Lower lobe of right lung (tissue), 2 donors: ENCODE results near the gene FAM171A1. TPM values are rescaled to one million over a fixed set of nuclear protein-coding genes. Genes with fewer than 3 reads are reported as not detected.

Experiments used
- ATAC-seq, 2 donors: fragments of 200-7000 bp; cut with Tn5 transposase; one replicate each; pipeline ENCODE4 v1.9.1; 2020 to 2022; ENCODE audit warnings: mild to moderate bottlenecking in 2 of 2, moderate library complexity in 2 of 2
- DNase-seq: peaks from one replicate; pipeline ENCODE4 v3.0.0-alpha.2; 2020
- H3K27ac ChIP-seq: fragments of 200-600 bp; one replicate; pipeline ENCODE4 v1.8.0; 2022
- H3K27me3 ChIP-seq: fragments of 200-600 bp; one replicate; pipeline ENCODE4 v1.8.0; 2022; ENCODE audit warnings: low read depth
- H3K36me3 ChIP-seq: fragments of 200-600 bp; one replicate; pipeline ENCODE4 v1.8.0; 2022; ENCODE audit warnings: mild to moderate bottlenecking
- H3K4me1 ChIP-seq: fragments of 200-600 bp; one replicate; pipeline ENCODE4 v1.8.0; 2022
- H3K4me3 ChIP-seq: fragments of 200-600 bp; one replicate; pipeline ENCODE4 v1.8.0; 2022; ENCODE audit warnings: mild to moderate bottlenecking
- H3K9me3 ChIP-seq: fragments of 200-600 bp; one replicate; pipeline ENCODE4 v1.8.0; 2022
- intact Hi-C: fragments of 100-400 bp; cut with DNase I; formaldehyde crosslinking; loops from one replicate; pipeline ENCODE4 v1.11.0; 2022
- total RNA-seq: library from RNA; stranded (reverse); fragmentation: NEBNext Ultra II Directional; extraction: Animal tissue kit (Norgen Biotek cat#: 25700); gene quantifications from one replicate; pipeline ENCODE4 v1.2.1, GENCODE V29; 2021
- TF ChIP-seq, protein P1 (sequence below): fragments of 200-600 bp; IDR thresholded peaks from one replicate; pipeline ENCODE4 v1.8.0; 2022; ENCODE audit warnings: antibody characterized with exemption, mild to moderate bottlenecking
- donor health status: DM: no; HTN: yes; CAD: no; lungs with severe emphysema.

Gene FAM171A1
- total RNA-seq, 1 donor from 2014 or later, result 14.0 TPM

GRCh38 chr10:15252396-15252795 is 118.7 kb downstream of the FAM171A1 start:
- TF ChIP-seq, protein P1, sequence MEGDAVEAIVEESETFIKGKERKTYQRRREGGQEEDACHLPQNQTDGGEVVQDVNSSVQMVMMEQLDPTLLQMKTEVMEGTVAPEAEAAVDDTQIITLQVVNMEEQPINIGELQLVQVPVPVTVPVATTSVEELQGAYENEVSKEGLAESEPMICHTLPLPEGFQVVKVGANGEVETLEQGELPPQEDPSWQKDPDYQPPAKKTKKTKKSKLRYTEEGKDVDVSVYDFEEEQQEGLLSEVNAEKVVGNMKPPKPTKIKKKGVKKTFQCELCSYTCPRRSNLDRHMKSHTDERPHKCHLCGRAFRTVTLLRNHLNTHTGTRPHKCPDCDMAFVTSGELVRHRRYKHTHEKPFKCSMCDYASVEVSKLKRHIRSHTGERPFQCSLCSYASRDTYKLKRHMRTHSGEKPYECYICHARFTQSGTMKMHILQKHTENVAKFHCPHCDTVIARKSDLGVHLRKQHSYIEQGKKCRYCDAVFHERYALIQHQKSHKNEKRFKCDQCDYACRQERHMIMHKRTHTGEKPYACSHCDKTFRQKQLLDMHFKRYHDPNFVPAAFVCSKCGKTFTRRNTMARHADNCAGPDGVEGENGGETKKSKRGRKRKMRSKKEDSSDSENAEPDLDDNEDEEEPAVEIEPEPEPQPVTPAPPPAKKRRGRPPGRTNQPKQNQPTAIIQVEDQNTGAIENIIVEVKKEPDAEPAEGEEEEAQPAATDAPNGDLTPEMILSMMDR, result no peak
- intact Hi-C loops, result no loop called here

DNA sequence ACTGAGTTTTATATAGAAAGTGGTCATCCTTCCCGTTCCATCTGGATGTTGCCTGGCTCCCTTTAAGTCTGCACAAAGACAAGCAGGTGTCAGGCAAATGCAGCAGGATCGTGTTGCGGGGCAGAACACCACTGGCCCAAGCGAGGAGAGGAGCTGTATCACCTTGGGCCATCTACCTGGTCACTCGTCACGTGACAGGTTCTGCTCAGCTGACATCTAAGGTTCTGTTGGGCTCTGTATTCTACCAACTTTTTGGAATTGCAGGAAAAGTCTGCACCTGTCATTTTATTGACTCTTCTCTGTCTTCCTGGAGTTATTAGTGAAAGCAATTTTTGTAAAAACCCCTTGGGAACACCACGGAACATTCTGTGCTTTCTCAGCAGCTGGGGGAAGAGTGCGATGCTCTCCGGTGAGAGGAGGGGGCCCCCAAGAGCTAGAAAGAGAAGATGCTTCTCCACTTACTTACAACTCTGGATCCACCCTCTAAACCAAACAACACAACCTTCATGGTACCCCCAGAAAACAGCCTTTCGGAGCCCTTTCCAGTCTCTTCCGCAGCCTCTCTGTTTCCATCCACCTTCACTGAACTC is 119.2 kb downstream of the FAM171A1 start:
- no peaks in the 10 kb centered on the region for H3K27me3 ChIP-seq
- H3K27ac ChIP-seq, result no peak overlapping the region
- no peak for ATAC-seq
- intact Hi-C loops, result no loop called here
- no peaks in the 10 kb centered on the region for H3K4me1 ChIP-seq
- no peak overlapping the region for H3K4me3 ChIP-seq
- no peaks in the 10 kb centered on the region for H3K9me3 ChIP-seq
- no peaks in the 10 kb centered on the region for H3K36me3 ChIP-seq
- TF ChIP-seq, protein P1, result no peak
- DNase-seq, result no peak

More at GRCh38 chr10:15252396-15252795, 118.7 kb downstream of the FAM171A1 start:
- ATAC-seq, result no peak
- Histone ChIP-seq H3K36me3 (no peaks in the 10 kb centered on the region), H3K9me3 (no peaks in the 10 kb centered on the region), H3K4me3 (no peak overlapping the region), H3K4me1 (no peaks in the 10 kb centered on the region), H3K27me3 (no peaks in the 10 kb centered on the region), H3K27ac (no peak overlapping the region)
- no peak for DNase-seq

DNA sequence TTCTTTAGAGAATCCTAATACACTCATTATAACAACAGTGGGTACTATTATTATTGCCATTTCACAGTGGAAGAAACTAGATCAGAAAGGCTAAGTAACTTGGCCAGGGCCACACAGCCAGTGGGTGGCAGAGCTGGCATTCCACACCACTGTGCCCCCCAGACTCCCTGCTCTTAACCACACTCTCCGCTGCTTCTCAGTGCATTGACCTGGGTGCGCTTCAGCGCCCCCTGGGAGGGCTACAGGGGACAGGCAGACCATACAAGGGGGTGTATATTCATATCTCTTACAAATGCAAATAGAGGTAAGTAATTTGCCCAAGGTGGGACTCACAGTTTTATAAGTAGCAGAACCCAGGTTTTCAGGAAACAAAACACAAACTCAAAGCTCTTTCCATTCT is 125.6 kb downstream of the FAM171A1 start:
- Histone ChIP-seq H3K36me3 (no peaks in the 10 kb centered on the region), H3K27ac (no peak overlapping the region), H3K9me3 (no peaks in the 10 kb centered on the region), H3K4me1 (no peaks in the 10 kb centered on the region), H3K27me3 (no peaks in the 10 kb centered on the region), H3K4me3 (no peak overlapping the region)
- peak in 1 of 2 donors; percentile 42 for ATAC-seq
- intact Hi-C loops, result no loop called here
- no peak for DNase-seq
- TF ChIP-seq, protein P1, result peak; percentile 23

DNA sequence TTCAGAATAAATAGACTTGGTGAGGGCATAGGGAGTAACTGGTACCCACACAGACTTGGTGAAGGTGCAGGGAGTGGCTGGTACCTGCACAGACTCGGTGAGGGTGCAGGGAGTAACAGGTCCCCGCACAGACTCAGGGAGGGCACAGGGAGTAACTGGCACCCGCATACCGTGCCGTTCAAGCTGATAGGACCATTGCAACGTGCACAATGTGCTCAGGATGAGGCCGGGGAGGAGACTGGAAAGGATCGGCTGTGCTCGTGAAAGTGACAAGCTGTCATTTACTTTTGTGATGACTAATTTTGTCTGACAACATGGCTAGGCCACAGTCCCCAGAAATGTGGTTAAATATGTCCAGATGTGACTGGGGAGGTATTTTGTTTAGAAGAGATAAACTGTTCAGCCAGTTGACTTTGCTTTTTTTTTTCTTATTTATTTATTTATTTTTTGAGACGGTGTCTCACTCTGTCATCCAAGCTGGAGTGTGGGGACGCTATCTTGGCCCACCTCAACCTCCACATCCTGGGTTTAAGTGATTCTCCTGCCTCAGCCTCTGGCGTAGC is 126.4 kb downstream of the FAM171A1 start:
- Histone ChIP-seq H3K9me3 (no peaks in the 10 kb centered on the region), H3K36me3 (no peaks in the 10 kb centered on the region), H3K4me3 (no peak overlapping the region), H3K27ac (no peak overlapping the region), H3K27me3 (no peaks in the 10 kb centered on the region), H3K4me1 (no peaks in the 10 kb centered on the region)
- TF ChIP-seq, protein P1, result no peak
- intact Hi-C loops, result no loop called here
- no peak for DNase-seq
- ATAC-seq, result no peak

GRCh38 chr10:15242261-15242840 is 128.7 kb downstream of the FAM171A1 start:
- H3K4me1 ChIP-seq, result no peaks in the 10 kb centered on the region

More at GRCh38 chr10:15242261-15242840, 128.7 kb downstream of the FAM171A1 start:
- ATAC-seq (no peak), DNase-seq (no peak)
- Histone ChIP-seq H3K36me3 (no peaks in the 10 kb centered on the region), H3K4me3 (no peak overlapping the region), H3K27ac (no peak overlapping the region), H3K27me3 (no peaks in the 10 kb centered on the region), H3K9me3 (no peaks in the 10 kb centered on the region)
- intact Hi-C loops, result no loop called here
- TF ChIP-seq, protein P1, result no peak
